ENCODE measurements around the gene VPS50.
"Not testable (repeated sequence)": the region's sequence is repeated elsewhere in the genome, so short reads cannot be mapped to it uniquely, and the experiment has no call there.

VPS50 gene

DNA sequence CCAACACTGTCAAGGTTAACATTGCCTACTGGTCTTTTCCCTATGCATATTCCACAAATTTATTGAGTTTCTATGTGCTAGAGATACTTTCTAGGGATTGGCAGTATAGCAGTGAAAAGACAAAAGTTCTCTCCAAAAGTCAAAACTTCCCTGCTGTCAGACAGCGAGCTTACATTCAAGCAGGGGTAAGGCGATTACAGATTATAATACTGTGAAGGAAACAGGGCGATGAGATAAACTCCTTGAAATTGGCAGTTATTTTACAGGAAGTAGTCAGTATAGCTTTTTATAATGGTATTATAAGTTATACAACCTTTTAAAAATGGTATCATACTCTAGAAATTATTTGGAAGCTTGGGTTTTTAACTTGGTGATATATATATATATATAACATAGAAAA lies 9.9 kb downstream of the VPS50 start:
- DNase-seq (ENCODE audit: low spot score): no peak

GRCh38 chr7:93245525-93246432 lies 13.6 kb downstream of the VPS50 start:
- DNase-seq (ENCODE audit: low spot score): peak; percentile 40

GRCh38 chr7:93249491-93250148 lies 17.5 kb downstream of the VPS50 start:
- DNase-seq (ENCODE audit: low spot score): no peak

GRCh38 chr7:93258661-93259060 lies 26.5 kb downstream of the VPS50 start:
- no peak for DNase-seq (ENCODE audit: low spot score)

DNA sequence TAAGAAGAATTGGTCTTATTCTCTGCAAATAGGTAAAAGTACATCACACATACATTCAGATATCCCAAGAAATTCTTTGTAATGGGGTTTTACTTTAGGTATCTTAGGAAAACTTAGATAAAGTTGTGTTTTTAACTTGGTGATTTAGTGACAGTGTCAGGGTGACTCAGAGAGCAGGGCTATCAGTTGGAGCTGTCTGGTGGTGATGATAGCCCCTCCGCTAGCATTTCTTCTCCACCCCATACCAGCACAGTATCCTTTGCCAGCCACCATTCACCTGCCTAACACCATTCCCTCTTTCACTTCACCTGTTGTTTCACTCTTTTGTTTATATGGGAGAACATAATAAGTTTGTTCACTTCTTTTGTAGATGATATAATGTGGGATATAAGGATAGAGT lies 30.4 kb downstream of the VPS50 start:
- DNase-seq (ENCODE audit: low spot score): no peak

DNA sequence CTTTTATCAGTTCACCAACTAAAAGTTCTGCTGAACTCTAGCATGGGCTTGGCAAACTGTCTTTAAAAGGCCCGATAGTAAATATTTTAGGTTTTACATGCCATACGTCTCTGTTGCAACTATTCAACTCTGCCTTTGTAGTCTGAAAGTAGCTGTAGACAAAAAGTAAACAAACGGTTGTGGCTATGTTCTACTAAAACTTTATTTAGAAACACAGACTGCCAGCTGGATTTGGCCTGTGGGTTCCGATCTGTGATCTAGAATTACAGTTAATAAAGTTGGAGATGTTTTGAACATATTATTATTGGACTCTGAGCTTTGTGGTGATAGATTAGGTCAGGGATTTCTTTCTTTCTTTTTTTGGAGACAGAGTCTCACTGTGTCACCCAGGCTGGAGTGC lies 33.1 kb downstream of the VPS50 start:
- DNase-seq (ENCODE audit: low spot score): no peak

DNA sequence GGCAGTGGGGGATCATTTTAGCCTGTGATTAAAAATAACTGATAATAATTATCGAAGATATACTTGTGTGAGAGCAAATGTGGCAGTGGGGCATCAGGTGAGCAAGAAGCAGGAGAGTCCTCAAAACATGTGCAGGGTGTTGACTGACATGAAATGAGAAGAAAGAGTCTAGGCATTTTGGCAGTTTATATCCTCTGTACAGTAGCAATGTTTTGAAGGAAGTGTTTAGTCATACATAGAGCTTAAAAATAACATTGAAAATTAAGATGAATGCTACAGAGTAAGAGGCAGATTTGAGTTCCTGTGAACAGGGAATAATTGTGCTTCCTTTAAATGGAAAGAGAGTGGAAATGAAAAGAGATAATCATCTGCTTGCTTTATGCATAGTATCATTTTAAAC lies 47.4 kb downstream of the VPS50 start:
- no peak for DNase-seq (ENCODE audit: low spot score)

GRCh38 chr7:93284908-93285307 lies 52.7 kb downstream of the VPS50 start:
- no peak for DNase-seq (ENCODE audit: low spot score)

DNA sequence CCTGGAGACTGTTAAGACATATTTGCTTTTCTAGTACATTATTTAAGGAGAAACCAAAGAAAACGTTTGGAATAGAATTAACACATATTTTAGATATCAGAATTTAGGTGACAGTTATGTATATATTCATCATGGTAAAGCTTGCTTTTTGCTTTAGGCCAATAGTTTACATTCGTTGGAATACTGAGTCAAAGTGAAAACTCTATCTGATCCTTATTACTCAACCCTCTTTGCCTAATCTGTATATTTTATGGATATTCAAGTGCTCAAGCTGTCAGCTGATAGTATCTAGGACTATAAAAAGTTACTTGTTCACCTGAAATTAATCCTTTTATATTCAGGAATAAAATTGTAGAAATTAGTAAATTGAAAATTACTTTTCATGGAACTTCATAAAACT lies 61.1 kb downstream of the VPS50 start:
- DNase-seq (ENCODE audit: low spot score): no peak

- no peak for DNase-seq (ENCODE audit: low spot score)
These were observed 66.0 kb downstream of the VPS50 start for GRCh38 chr7:93298206-93298605.

GRCh38 chr7:93298671-93299070 lies 66.5 kb downstream of the VPS50 start:
- no peak for DNase-seq (ENCODE audit: low spot score)

- no peak for DNase-seq (ENCODE audit: low spot score)
These were observed 69.6 kb downstream of the VPS50 start for GRCh38 chr7:93301736-93302135.

GRCh38 chr7:93307131-93307660 lies 75.0 kb downstream of the VPS50 start:
- DNase-seq (ENCODE audit: low spot score): no peak

- DNase-seq (ENCODE audit: low spot score): no peak
These were observed 75.8 kb downstream of the VPS50 start for GRCh38 chr7:93307943-93308342.

GRCh38 chr7:93310346-93310745 lies 78.2 kb downstream of the VPS50 start:
- DNase-seq (ENCODE audit: low spot score): no peak

DNA sequence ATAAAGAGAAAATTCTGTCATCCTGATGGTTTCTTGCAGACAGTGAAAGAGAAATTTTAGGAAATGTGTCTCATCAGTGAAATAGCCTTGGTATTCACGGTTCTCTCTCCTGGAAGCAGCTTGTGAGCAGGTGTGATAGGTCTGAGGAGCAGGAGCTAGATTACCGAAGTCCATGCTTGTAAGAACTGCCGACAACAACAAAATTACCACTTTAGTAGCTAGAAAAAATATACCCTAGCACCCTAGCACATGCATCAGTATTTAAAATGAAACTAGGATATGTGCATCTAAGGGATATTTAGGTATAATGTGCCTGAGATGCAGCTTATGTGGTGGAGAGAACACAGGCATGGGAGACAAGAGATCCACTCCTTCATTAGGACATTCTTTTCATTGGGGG lies 82.3 kb downstream of the VPS50 start:
- DNase-seq (ENCODE audit: low spot score): no peak

DNA sequence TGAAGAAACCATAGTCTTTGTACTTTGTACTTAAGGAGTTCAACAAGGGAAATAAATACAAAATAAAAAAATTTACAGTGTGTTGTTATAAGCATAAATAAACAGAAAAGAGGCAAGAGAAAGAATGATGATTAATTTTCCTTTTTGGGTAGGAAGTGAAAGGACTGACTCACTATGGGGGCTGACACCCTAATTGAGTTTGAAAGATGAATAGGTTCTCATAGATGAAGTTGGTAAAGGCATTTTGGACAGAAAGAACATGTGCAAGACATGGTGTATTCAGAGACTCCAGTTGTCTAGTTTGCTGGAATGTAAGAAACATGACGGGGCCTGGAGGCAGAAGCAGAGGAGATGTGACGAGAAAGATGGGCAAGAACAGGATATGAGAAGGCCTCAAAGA lies 83.7 kb downstream of the VPS50 start:
- DNase-seq (ENCODE audit: low spot score): no peak

GRCh38 chr7:93316730-93317129 lies 84.6 kb downstream of the VPS50 start:
- no peak for DNase-seq (ENCODE audit: low spot score)

DNA sequence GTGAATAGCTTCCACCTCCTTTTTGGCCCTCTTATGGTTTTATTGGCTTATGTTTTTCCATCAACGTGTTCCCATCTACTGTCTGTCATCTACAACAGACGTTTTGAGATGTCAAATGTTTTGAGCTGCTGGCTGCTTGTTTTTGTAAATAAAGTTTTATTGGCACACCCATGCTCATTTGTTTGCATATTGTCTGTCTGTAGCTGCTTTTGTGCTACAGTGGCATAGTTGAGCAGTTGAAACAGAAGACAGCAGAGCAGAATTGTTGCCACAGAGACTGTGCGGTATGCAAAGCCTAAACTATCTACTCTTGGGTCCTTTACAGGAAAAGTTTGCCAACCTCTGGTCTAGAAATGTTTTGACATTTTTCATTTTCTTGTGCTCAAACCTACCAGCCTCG lies 88.7 kb downstream of the VPS50 start:
- DNase-seq (ENCODE audit: low spot score): no peak

GRCh38 chr7:93326291-93326690 lies 94.1 kb downstream of the VPS50 start:
- DNase-seq (ENCODE audit: low spot score): not testable (repeated sequence)

DNA sequence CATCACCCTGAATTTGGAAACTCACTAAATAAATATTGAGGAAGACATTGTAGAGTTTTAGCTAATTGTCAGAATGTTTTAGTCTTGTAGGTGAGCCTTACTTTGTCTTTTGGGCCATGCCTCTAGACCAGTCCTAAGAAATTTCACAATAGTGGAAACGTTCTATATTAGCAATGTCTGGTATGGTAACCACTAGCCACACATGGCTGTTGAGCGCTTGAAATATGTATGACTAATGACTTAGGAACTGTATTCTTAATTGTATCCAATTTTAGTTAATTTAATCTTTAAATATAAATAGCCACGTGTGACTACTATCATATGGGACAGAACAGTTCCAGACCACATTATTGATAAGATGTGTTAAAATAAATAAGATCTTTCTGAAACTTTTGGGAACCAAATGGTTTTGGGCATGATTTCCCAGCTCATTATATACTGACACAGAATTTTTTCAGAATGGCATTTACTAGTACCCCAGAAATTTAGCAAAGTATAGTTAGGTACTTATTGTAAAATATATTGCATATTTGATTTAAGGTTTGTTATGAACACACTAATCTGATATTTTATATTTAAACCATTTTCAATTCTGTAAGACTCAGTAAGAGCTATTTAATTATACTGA lies 95.0 kb downstream of the VPS50 start:
- peak; percentile 16 for DNase-seq (ENCODE audit: low spot score)

DNA sequence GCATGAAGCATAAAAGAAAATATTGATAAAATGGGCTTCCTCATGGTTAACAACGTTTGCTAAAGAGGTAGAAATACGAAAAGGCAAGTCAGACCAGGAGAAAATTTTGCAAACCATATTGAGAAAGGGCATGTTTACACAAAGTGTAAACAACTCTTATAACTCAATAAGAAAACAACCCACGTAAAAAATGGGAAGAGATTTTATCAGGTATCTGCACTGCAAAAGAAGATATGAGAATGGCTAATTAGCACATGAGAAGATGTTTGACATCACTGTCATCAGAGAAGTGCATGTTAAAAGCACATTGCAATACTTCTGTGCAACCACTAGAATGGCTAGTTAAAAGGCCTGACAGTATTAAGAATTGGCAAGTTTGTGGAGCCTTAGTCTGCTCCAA lies 99.5 kb downstream of the VPS50 start:
- no peak for DNase-seq (ENCODE audit: low spot score)

DNA sequence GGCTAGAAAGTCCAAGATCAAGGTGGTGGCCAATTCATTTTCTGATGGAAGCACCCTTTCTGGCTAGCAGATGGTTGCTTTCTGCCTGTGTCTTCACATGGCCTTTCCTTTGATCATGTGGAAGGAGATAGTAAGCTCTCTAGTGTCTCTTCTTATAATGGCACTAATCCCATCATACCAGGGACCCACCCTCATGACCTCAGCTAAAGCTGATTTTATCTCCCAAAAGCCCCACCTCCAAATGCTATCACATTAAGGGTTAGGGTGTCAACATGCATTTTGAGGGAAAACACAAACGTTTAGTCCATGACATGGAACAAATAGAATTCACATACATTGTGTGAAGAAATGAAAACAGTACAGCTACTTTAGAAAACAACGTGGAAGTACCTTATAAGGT lies 100.0 kb downstream of the VPS50 start:
- DNase-seq (ENCODE audit: low spot score): no peak

Data from LoVo (cell line).